SK-N-SH treated with all-trans-retinoic acid at 6 μM for 48 hours (cell line): ENCODE data around the gene HPN.

Experiments
- ATAC-seq: fragments of 200-7000 bp; cut with Tn5 transposase; 3 replicates; pipeline ENCODE4 v1.9.1; 2020; ENCODE audit warnings: mild to moderate bottlenecking, moderate library complexity
- ARNTL ChIP-seq: fragments of 450-650 bp; formaldehyde crosslinking; IDR thresholded peaks from 2 replicates; pipeline ENCODE4 v1.5.0; 2020; ENCODE audit warnings: low read depth, mild to moderate bottlenecking, moderate library complexity, borderline replicate concordance
- BACH2 ChIP-seq: fragments of 250-450 bp; sonication (Bioruptor Pico); IDR thresholded peaks from 2 replicates; pipeline ENCODE4 v1.9.0; 2021; ENCODE audit warnings: mild to moderate bottlenecking, borderline replicate concordance
- CSRNP3 ChIP-seq: fragments of 250-450 bp; sonication (Bioruptor Pico); IDR thresholded peaks from 2 replicates; pipeline ENCODE4 v1.5.1; 2021; ENCODE audit warnings: mild to moderate bottlenecking, moderate library complexity
- ESRRG ChIP-seq: fragments of 250-450 bp; sonication (Bioruptor Pico); IDR thresholded peaks from 2 replicates; pipeline ENCODE4 v1.6.1; 2021; ENCODE audit warnings: mild to moderate bottlenecking
- GLIS3 ChIP-seq: fragments of 250-450 bp; sonication (Bioruptor Pico); IDR thresholded peaks from 2 replicates; pipeline ENCODE4 v1.5.0; 2020; ENCODE audit warnings: mild to moderate bottlenecking, moderate library complexity
- ISL1 ChIP-seq: fragments of 250-450 bp; sonication (Bioruptor Pico); IDR thresholded peaks from 2 replicates; pipeline ENCODE4 v2.1.2; 2022; ENCODE audit warnings: mild to moderate bottlenecking, moderate library complexity
- OSR1 ChIP-seq: fragments of 250-450 bp; sonication (Bioruptor Pico); IDR thresholded peaks from 2 replicates; pipeline ENCODE4 v1.8.0; 2022; ENCODE audit warnings: moderate library complexity, mild to moderate bottlenecking, inconsistent platforms
- PATZ1 ChIP-seq: fragments of 250-450 bp; sonication (Bioruptor Pico); IDR thresholded peaks from 2 replicates; pipeline ENCODE4 v1.8.0; 2020; ENCODE audit warnings: mild to moderate bottlenecking, moderate library complexity, borderline replicate concordance
- POU6F1 ChIP-seq: fragments of 250-450 bp; sonication (Bioruptor Pico); IDR thresholded peaks from 2 replicates; pipeline ENCODE4 v1.8.0; 2021; ENCODE audit warnings: low read depth, mild to moderate bottlenecking, moderate library complexity, borderline replicate concordance
- PPARA ChIP-seq: fragments of 250-450 bp; sonication (Bioruptor Pico); IDR thresholded peaks from 2 replicates; pipeline ENCODE4 v1.5.0; 2020; ENCODE audit warnings: mild to moderate bottlenecking, borderline replicate concordance
- RARB ChIP-seq: fragments of 250-450 bp; sonication (Bioruptor Pico); IDR thresholded peaks from 2 replicates; pipeline ENCODE4 v1.8.0; 2021; ENCODE audit warnings: mild to moderate bottlenecking, moderate library complexity
- SNAI2 ChIP-seq: fragments of 250-450 bp; sonication (Bioruptor Pico); IDR thresholded peaks from 2 replicates; pipeline ENCODE4 v1.5.0; 2020; ENCODE audit warnings: mild to moderate bottlenecking, moderate library complexity
- TCF4 ChIP-seq: fragments of 250-450 bp; sonication (Bioruptor Pico); IDR thresholded peaks from 2 replicates; pipeline ENCODE4 v1.8.0; 2021; ENCODE audit warnings: mild to moderate bottlenecking, moderate library complexity, borderline replicate concordance
- TOX ChIP-seq: fragments of 250-450 bp; sonication (Bioruptor Pico); IDR thresholded peaks from 2 replicates; pipeline ENCODE4 v1.8.0; 2021; ENCODE audit warnings: mild to moderate bottlenecking, moderate library complexity, borderline replicate concordance
- TSHZ2 ChIP-seq: fragments of 250-450 bp; sonication (Bioruptor Pico); IDR thresholded peaks from 2 replicates; pipeline ENCODE4 v1.5.0; 2020; ENCODE audit warnings: mild to moderate bottlenecking, moderate library complexity
- ZC3H10 ChIP-seq: fragments of 250-450 bp; sonication (Bioruptor Pico); IDR thresholded peaks from 2 replicates; pipeline ENCODE4 v1.5.1; 2021; ENCODE audit warnings: mild to moderate bottlenecking, moderate library complexity
- ZFP3 ChIP-seq: fragments of 250-450 bp; sonication (Bioruptor Pico); IDR thresholded peaks from 2 replicates; pipeline ENCODE4 v1.5.0; 2020; ENCODE audit warnings: mild to moderate bottlenecking, moderate library complexity
- ZFP30 ChIP-seq: fragments of 450-650 bp; formaldehyde crosslinking; IDR thresholded peaks from 2 replicates; pipeline ENCODE4 v1.5.0; 2022; ENCODE audit warnings: mild to moderate bottlenecking, moderate library complexity
- ZNF565 ChIP-seq: fragments of 450-650 bp; formaldehyde crosslinking; conservative IDR thresholded peaks from 2 replicates; pipeline ENCODE4 v1.5.0; 2020; ENCODE audit warnings: low read depth, mild to moderate bottlenecking, moderate library complexity
- ZNF70 ChIP-seq: fragments of 450-650 bp; formaldehyde crosslinking; IDR thresholded peaks from 2 replicates; pipeline ENCODE4 v1.5.0; 2020; ENCODE audit warnings: mild to moderate bottlenecking, moderate library complexity
- ZNF8 ChIP-seq: fragments of 450-650 bp; formaldehyde crosslinking; IDR thresholded peaks from 2 replicates; pipeline ENCODE4 v1.5.0; 2020; ENCODE audit warnings: mild to moderate bottlenecking, moderate library complexity

The HPN gene

GRCh38 chr19:35098413-35099049, 57.0 kb downstream of the HPN start:
- no peak for ATAC-seq
- TF ChIP-seq ISL1 (no peak), ZFP3 (CRISPR knock-in tag) (no peak), SNAI2 (CRISPR knock-in tag) (no peak), ZNF70 (no peak), TCF4 (no peak), ESRRG (CRISPR knock-in tag) (no peak), RARB (CRISPR knock-in tag) (no peak), ARNTL (CRISPR knock-in tag) (no peak), BACH2 (CRISPR knock-in tag) (no peak), ZNF8 (CRISPR knock-in tag) (no peak), TSHZ2 (no peak), ZFP30 (no peak), ZNF565 (no peak), GLIS3 (CRISPR knock-in tag) (no peak), PPARA (no peak), TOX (CRISPR knock-in tag) (no peak), POU6F1 (CRISPR knock-in tag) (no peak), PATZ1 (CRISPR knock-in tag) (no peak)

GRCh38 chr19:35099155-35099896, 57.8 kb downstream of the HPN start:
- TF ChIP-seq ZFP30 (no peak), ZNF8 (CRISPR knock-in tag) (no peak), PPARA (no peak), TOX (CRISPR knock-in tag) (no peak), POU6F1 (CRISPR knock-in tag) (no peak), ZFP3 (CRISPR knock-in tag) (no peak), ARNTL (CRISPR knock-in tag) (no peak), ZNF565 (no peak), RARB (CRISPR knock-in tag) (no peak), CSRNP3 (no peak), OSR1 (no peak), ZNF70 (no peak), ZC3H10 (no peak), TSHZ2 (no peak), ISL1 (no peak), TCF4 (no peak), GLIS3 (CRISPR knock-in tag) (no peak)
- no peak for ATAC-seq
